ENCODE data around the gene RNF222. TPM values are rescaled to one million over a fixed set of nuclear protein-coding genes. Genes with fewer than 3 reads are reported as not detected.

RNF222 gene
- total RNA-seq, 1 donor from 2014 or later, result under 0.01 TPM

DNA sequence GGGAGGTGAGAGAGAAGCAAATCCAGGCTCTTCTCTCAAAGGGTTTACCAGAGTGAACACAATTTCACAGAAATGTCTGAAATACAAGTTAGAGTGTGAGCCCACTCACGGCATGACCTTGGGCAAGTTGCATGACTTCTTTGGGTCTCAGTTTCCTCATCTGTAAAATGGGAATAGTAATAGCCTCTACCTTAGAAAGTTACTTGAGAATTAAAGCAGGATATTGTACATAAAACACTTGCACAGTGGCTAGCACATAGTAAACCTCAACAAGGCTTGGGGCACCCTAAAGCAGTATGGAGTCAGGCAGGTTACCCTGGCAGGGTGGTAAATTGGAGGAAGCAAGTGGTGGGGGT is 13.2 kb upstream of the RNF222 start:
- no peak for DNase-seq (ENCODE audit: low read depth)
- TF ChIP-seq, protein P1, sequence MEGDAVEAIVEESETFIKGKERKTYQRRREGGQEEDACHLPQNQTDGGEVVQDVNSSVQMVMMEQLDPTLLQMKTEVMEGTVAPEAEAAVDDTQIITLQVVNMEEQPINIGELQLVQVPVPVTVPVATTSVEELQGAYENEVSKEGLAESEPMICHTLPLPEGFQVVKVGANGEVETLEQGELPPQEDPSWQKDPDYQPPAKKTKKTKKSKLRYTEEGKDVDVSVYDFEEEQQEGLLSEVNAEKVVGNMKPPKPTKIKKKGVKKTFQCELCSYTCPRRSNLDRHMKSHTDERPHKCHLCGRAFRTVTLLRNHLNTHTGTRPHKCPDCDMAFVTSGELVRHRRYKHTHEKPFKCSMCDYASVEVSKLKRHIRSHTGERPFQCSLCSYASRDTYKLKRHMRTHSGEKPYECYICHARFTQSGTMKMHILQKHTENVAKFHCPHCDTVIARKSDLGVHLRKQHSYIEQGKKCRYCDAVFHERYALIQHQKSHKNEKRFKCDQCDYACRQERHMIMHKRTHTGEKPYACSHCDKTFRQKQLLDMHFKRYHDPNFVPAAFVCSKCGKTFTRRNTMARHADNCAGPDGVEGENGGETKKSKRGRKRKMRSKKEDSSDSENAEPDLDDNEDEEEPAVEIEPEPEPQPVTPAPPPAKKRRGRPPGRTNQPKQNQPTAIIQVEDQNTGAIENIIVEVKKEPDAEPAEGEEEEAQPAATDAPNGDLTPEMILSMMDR (IDR thresholded peaks at IDR 0.05; ENCODE audit: insufficient read depth, low read length, severe bottlenecking), result no peak
- Histone ChIP-seq H3K4me3 (ENCODE audit: low read depth, low read length) (no peak overlapping the region), H3K27me3 (ENCODE audit: control insufficient read depth, insufficient read depth, low read length) (no peaks in the 10 kb centered on the region), H3K36me3 (ENCODE audit: control insufficient read depth, insufficient read depth, low read length) (no peaks in the 10 kb centered on the region)
- FAIRE-seq, result peak; percentile 13

- Histone ChIP-seq H3K4me3 (ENCODE audit: low read depth, low read length) (peak overlapping the region; percentile 2), H3K27me3 (ENCODE audit: control insufficient read depth, insufficient read depth, low read length) (no peaks in the 10 kb centered on the region), H3K36me3 (ENCODE audit: control insufficient read depth, insufficient read depth, low read length) (no peaks in the 10 kb centered on the region)
- TF ChIP-seq, protein P1 (IDR thresholded peaks at IDR 0.05; ENCODE audit: insufficient read depth, low read length, severe bottlenecking), result peak; percentile 93
- FAIRE-seq (peak; percentile 99), DNase-seq (ENCODE audit: low read depth) (peak; percentile 90)
Measured at GRCh38 chr17:8409966-8410882, 12.6 kb upstream of the RNF222 start.

GRCh38 chr17:8408371-8408770 is 10.7 kb upstream of the RNF222 start:
- H3K27me3 ChIP-seq (ENCODE audit: control insufficient read depth, insufficient read depth, low read length), result no peaks in the 10 kb centered on the region
- FAIRE-seq (peak; percentile 7), DNase-seq (ENCODE audit: low read depth) (peak; percentile 67)
- H3K4me3 ChIP-seq (ENCODE audit: low read depth, low read length), result no peak overlapping the region
- no peaks in the 10 kb centered on the region for H3K36me3 ChIP-seq (ENCODE audit: control insufficient read depth, insufficient read depth, low read length)
- TF ChIP-seq, protein P1 (IDR thresholded peaks at IDR 0.05; ENCODE audit: insufficient read depth, low read length, severe bottlenecking), result no peak

DNA sequence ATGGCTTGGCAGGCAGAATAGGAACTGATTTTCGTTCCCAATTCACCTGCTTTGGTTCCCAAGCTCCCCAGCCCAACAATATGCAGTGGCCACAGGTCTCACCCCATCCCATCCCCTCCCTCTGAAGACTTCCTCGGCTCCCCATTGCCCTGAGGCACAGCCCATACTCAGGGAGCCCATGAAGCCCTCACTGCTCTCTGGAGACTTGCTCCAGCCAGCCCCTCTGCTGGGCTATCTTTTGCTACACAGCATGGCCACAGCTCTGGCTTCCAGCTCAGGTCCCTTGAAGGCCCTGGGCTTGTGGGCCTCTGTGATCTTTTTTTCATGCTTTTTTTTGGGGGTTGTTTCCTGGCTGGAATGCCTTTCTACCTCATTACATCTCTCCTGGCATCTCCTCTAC is 8.5 kb upstream of the RNF222 start:
- no peaks in the 10 kb centered on the region for H3K36me3 ChIP-seq (ENCODE audit: control insufficient read depth, insufficient read depth, low read length)
- no peaks in the 10 kb centered on the region for H3K27me3 ChIP-seq (ENCODE audit: control insufficient read depth, insufficient read depth, low read length)
- no peak overlapping the region for H3K4me3 ChIP-seq (ENCODE audit: low read depth, low read length)
- TF ChIP-seq, protein P1 (IDR thresholded peaks at IDR 0.05; ENCODE audit: insufficient read depth, low read length, severe bottlenecking), result no peak
- no peak for FAIRE-seq
- no peak for DNase-seq (ENCODE audit: low read depth)

GRCh38 chr17:8405499-8406016 is 7.9 kb upstream of the RNF222 start:
- no peak for DNase-seq (ENCODE audit: low read depth)
- no peak for FAIRE-seq
- H3K36me3 ChIP-seq (ENCODE audit: control insufficient read depth, insufficient read depth, low read length), result no peaks in the 10 kb centered on the region
- no peaks in the 10 kb centered on the region for H3K27me3 ChIP-seq (ENCODE audit: control insufficient read depth, insufficient read depth, low read length)
- H3K4me3 ChIP-seq (ENCODE audit: low read depth, low read length), result no peak overlapping the region
- TF ChIP-seq, protein P1 (IDR thresholded peaks at IDR 0.05; ENCODE audit: insufficient read depth, low read length, severe bottlenecking), result no peak
